Mesothelial cell of epicardium (in vitro differentiated cells): ENCODE measurements around the gene EHBP1L1. TPM values are rescaled to one million over a fixed set of nuclear protein-coding genes. Genes with fewer than 3 reads are reported as not detected.

Experiments used
- DNase-seq, 2 experiments: peaks; one replicate each; pipeline ENCODE4 v3.0.0; 2021; ENCODE audit warnings: low spot score in 2 of 2; ENCODE audit not compliant: unreplicated experiment in 2 of 2
- H3K27ac Mint-ChIP-seq: 2 replicates; pipeline ENCODE4 v1.8.0; 2021; ENCODE audit warnings: mixed read lengths
- H3K27me3 Mint-ChIP-seq: 2 replicates; pipeline ENCODE4 v1.8.0; 2021; ENCODE audit warnings: low read depth, mixed read lengths
- H3K36me3 Mint-ChIP-seq: 2 replicates; pipeline ENCODE4 v1.8.0; 2021; ENCODE audit warnings: mixed read lengths
- H3K4me1 Mint-ChIP-seq: 2 replicates; pipeline ENCODE4 v1.8.0; 2021; ENCODE audit warnings: mixed read lengths
- H3K4me3 Mint-ChIP-seq: 2 replicates; pipeline ENCODE4 v1.8.0; 2021; ENCODE audit warnings: mild to moderate bottlenecking, moderate library complexity, mixed read lengths
- H3K9me3 Mint-ChIP-seq: 2 replicates; pipeline ENCODE4 v1.8.0; 2021; ENCODE audit warnings: mixed read lengths
- CTCF ChIP-seq: fragments of 200-600 bp; sonication (generic); IDR thresholded peaks from one replicate; pipeline ENCODE4 v1.5.0; 2021; ENCODE audit warnings: antibody characterized with exemption; ENCODE audit not compliant: unreplicated experiment
- total RNA-seq: library from RNA; stranded (reverse); gene quantifications from 3 replicates; pipeline ENCODE4 v1.2.1, GENCODE V29; 2021

EHBP1L1 gene
- total RNA-seq, 1 donor from 2014 or later: 35.2 TPM

- no peak overlapping the region for H3K4me3 Mint-ChIP-seq
Measured at GRCh38 chr11:65538232-65538914, 37.5 kb upstream of the EHBP1L1 start.

GRCh38 chr11:65538915-65539743, 36.7 kb upstream of the EHBP1L1 start:
- no peak for DNase-seq
- Mint-ChIP-seq H3K36me3 (peaks cover 13% of the 10 kb centered on the region), H3K4me1 (peaks cover 16% of the 10 kb centered on the region), H3K27ac (no peak overlapping the region), H3K27me3 (peaks cover 3% of the 10 kb centered on the region), H3K4me3 (peak overlapping the region; percentile 34), H3K9me3 (no peaks in the 10 kb centered on the region)
- TF ChIP-seq CTCF: no peak

More at GRCh38 chr11:65538232-65538914, 37.5 kb upstream of the EHBP1L1 start:
- TF ChIP-seq CTCF: no peak
- peaks cover 3% of the 10 kb centered on the region for H3K27me3 Mint-ChIP-seq
- H3K36me3 Mint-ChIP-seq: peaks cover 9% of the 10 kb centered on the region
- H3K27ac Mint-ChIP-seq: no peak overlapping the region
- no peaks in the 10 kb centered on the region for H3K9me3 Mint-ChIP-seq
- DNase-seq: no peak
- H3K4me1 Mint-ChIP-seq: peaks cover 16% of the 10 kb centered on the region

GRCh38 chr11:65539744-65540289, 36.0 kb upstream of the EHBP1L1 start:
- Mint-ChIP-seq H3K36me3 (peaks cover 20% of the 10 kb centered on the region), H3K27ac (no peak overlapping the region), H3K4me3 (peak overlapping the region; percentile 64), H3K4me1 (peaks cover 16% of the 10 kb centered on the region), H3K27me3 (peaks cover 3% of the 10 kb centered on the region), H3K9me3 (no peaks in the 10 kb centered on the region)
- DNase-seq: no peak
- TF ChIP-seq CTCF: no peak

- H3K4me1 Mint-ChIP-seq: peaks cover 18% of the 10 kb centered on the region
- H3K27ac Mint-ChIP-seq: no peak overlapping the region
- peak; percentile 80 to 87 for DNase-seq
- no peaks in the 10 kb centered on the region for H3K9me3 Mint-ChIP-seq
- H3K36me3 Mint-ChIP-seq: peaks cover 27% of the 10 kb centered on the region
- H3K4me3 Mint-ChIP-seq: peak overlapping the region; percentile 64
- peaks cover 3% of the 10 kb centered on the region for H3K27me3 Mint-ChIP-seq
- peak; percentile 85 for TF ChIP-seq CTCF
Measured at GRCh38 chr11:65540290-65541092, 35.4 kb upstream of the EHBP1L1 start.
